HCT116 (cell line): Measurements from ENCODE around the gene LRRTM2.

ENCODE experiments used
- EGR1 ChIP-seq: IDR thresholded peaks from 2 replicates; pipeline ENCODE4 v1.6.1; 2012; ENCODE audit warnings: low read depth
- ELF1 ChIP-seq: IDR thresholded peaks from 2 replicates; pipeline ENCODE4 v1.6.1; 2012; ENCODE audit warnings: low read depth, borderline replicate concordance
- JUND ChIP-seq: IDR thresholded peaks from 2 replicates; pipeline ENCODE4 v1.6.1; 2012
- POLR2A ChIP-seq: IDR thresholded peaks from 2 replicates; pipeline ENCODE4 v1.7.0; 2011; ENCODE audit warnings: borderline replicate concordance; ENCODE audit not compliant: insufficient read depth, insufficient read length; ENCODE audit errors: extremely low read depth
- POLR2AphosphoS5 ChIP-seq: IDR thresholded peaks from 2 replicates; pipeline ENCODE4 v1.6.1; 2011; ENCODE audit warnings: mild to moderate bottlenecking, low read depth, low read length, moderate library complexity
- RAD21 ChIP-seq: IDR thresholded peaks from 2 replicates; pipeline ENCODE4 v1.6.1; 2012; ENCODE audit warnings: low read depth, mild to moderate bottlenecking
- SIN3A ChIP-seq: IDR thresholded peaks from 2 replicates; pipeline ENCODE4 v1.6.1; 2012; ENCODE audit warnings: low read depth
- YY1 ChIP-seq: IDR thresholded peaks from 2 replicates; pipeline ENCODE4 v1.6.1; 2011; ENCODE audit warnings: low read length, low read depth, moderate library complexity, mild to moderate bottlenecking; ENCODE audit not compliant: insufficient replicate concordance; ENCODE audit errors: extremely low read depth
- TF ChIP-seq, protein P1 (sequence below): IDR thresholded peaks from 2 replicates; pipeline ENCODE4 v1.6.1; 2011; ENCODE audit warnings: mild to moderate bottlenecking, low read length, moderate library complexity; ENCODE audit not compliant: insufficient replicate concordance; ENCODE audit errors: extremely low read depth
- TF ChIP-seq, protein P2 (sequence below), 3 experiments: fragments of 200-600 bp in 1 of 3; sonication (generic) in 1 of 3; IDR thresholded peaks in 2 of 3; conservative IDR thresholded peaks in 1 of 3; 2 replicates each; pipeline ENCODE4 v1.5.1; 2012 to 2017; ENCODE audit warnings: low read depth in 2 of 3, low read length in 2 of 3, antibody characterized with exemption in 1 of 3, borderline replicate concordance in 1 of 3, control low read depth in 1 of 3, mild to moderate bottlenecking in 1 of 3, mixed read lengths in 1 of 3, mixed run types in 1 of 3, moderate library complexity in 1 of 3; ENCODE audit not compliant: insufficient read depth in 1 of 3
- TF ChIP-seq, protein P3 (sequence below): IDR thresholded peaks from 2 replicates; pipeline ENCODE4 v1.6.1; 2012; ENCODE audit warnings: low read depth

DNA sequence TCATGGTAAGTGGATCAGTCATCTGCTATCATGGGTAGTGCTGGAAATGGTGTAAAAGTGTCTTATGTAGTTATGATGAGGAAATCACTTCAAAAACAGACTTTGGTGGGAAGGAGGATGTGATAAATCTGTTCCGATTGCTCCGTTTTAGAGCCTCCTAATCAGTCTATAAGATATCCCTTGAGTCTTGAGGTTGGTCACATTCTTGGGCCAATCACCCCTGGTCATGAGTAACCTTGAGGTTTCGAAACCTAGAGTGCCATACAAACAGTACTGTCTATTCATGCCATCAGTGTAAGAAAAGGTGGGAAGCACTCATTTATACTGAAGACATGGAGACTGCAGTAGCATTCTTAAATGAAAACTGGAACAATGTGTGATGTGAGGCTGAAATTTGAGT is 45.8 kb downstream of the LRRTM2 start:
- TF ChIP-seq POLR2A (no peak), JUND (no peak), YY1 (no peak), SIN3A (no peak), POLR2AphosphoS5 (no peak), ELF1 (no peak), RAD21 (no peak), EGR1 (no peak)
- TF ChIP-seq, protein P1, sequence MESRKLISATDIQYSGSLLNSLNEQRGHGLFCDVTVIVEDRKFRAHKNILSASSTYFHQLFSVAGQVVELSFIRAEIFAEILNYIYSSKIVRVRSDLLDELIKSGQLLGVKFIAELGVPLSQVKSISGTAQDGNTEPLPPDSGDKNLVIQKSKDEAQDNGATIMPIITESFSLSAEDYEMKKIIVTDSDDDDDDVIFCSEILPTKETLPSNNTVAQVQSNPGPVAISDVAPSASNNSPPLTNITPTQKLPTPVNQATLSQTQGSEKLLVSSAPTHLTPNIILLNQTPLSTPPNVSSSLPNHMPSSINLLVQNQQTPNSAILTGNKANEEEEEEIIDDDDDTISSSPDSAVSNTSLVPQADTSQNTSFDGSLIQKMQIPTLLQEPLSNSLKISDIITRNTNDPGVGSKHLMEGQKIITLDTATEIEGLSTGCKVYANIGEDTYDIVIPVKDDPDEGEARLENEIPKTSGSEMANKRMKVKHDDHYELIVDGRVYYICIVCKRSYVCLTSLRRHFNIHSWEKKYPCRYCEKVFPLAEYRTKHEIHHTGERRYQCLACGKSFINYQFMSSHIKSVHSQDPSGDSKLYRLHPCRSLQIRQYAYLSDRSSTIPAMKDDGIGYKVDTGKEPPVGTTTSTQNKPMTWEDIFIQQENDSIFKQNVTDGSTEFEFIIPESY = no peak
- TF ChIP-seq, protein P2, sequence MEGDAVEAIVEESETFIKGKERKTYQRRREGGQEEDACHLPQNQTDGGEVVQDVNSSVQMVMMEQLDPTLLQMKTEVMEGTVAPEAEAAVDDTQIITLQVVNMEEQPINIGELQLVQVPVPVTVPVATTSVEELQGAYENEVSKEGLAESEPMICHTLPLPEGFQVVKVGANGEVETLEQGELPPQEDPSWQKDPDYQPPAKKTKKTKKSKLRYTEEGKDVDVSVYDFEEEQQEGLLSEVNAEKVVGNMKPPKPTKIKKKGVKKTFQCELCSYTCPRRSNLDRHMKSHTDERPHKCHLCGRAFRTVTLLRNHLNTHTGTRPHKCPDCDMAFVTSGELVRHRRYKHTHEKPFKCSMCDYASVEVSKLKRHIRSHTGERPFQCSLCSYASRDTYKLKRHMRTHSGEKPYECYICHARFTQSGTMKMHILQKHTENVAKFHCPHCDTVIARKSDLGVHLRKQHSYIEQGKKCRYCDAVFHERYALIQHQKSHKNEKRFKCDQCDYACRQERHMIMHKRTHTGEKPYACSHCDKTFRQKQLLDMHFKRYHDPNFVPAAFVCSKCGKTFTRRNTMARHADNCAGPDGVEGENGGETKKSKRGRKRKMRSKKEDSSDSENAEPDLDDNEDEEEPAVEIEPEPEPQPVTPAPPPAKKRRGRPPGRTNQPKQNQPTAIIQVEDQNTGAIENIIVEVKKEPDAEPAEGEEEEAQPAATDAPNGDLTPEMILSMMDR (IDR thresholded peaks at IDR 0.05 in 2 of 3, conservative IDR thresholded peaks at IDR 0.05 in 1 of 3; ENCODE audit: borderline replicate concordance in 1 of 3, insufficient read depth in 1 of 3, low read depth in 2 of 3, low read length in 2 of 3) = no peak
- TF ChIP-seq, protein P3, sequence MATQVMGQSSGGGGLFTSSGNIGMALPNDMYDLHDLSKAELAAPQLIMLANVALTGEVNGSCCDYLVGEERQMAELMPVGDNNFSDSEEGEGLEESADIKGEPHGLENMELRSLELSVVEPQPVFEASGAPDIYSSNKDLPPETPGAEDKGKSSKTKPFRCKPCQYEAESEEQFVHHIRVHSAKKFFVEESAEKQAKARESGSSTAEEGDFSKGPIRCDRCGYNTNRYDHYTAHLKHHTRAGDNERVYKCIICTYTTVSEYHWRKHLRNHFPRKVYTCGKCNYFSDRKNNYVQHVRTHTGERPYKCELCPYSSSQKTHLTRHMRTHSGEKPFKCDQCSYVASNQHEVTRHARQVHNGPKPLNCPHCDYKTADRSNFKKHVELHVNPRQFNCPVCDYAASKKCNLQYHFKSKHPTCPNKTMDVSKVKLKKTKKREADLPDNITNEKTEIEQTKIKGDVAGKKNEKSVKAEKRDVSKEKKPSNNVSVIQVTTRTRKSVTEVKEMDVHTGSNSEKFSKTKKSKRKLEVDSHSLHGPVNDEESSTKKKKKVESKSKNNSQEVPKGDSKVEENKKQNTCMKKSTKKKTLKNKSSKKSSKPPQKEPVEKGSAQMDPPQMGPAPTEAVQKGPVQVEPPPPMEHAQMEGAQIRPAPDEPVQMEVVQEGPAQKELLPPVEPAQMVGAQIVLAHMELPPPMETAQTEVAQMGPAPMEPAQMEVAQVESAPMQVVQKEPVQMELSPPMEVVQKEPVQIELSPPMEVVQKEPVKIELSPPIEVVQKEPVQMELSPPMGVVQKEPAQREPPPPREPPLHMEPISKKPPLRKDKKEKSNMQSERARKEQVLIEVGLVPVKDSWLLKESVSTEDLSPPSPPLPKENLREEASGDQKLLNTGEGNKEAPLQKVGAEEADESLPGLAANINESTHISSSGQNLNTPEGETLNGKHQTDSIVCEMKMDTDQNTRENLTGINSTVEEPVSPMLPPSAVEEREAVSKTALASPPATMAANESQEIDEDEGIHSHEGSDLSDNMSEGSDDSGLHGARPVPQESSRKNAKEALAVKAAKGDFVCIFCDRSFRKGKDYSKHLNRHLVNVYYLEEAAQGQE = no peak
